HG03039 (cell line): ENCODE data around the gene KLF4.
"Not testable (repeated sequence)": the region's sequence is repeated elsewhere in the genome, so short reads cannot be mapped to it uniquely, and the experiment has no call there.

Source experiments
- ATAC-seq: cut with Tn5 transposase; IDR thresholded peaks from one replicate; pipeline ENCODE4 v1.9.1; 2021; ENCODE audit warnings: mild to moderate bottlenecking, moderate library complexity; ENCODE audit not compliant: unreplicated experiment

Gene KLF4

DNA sequence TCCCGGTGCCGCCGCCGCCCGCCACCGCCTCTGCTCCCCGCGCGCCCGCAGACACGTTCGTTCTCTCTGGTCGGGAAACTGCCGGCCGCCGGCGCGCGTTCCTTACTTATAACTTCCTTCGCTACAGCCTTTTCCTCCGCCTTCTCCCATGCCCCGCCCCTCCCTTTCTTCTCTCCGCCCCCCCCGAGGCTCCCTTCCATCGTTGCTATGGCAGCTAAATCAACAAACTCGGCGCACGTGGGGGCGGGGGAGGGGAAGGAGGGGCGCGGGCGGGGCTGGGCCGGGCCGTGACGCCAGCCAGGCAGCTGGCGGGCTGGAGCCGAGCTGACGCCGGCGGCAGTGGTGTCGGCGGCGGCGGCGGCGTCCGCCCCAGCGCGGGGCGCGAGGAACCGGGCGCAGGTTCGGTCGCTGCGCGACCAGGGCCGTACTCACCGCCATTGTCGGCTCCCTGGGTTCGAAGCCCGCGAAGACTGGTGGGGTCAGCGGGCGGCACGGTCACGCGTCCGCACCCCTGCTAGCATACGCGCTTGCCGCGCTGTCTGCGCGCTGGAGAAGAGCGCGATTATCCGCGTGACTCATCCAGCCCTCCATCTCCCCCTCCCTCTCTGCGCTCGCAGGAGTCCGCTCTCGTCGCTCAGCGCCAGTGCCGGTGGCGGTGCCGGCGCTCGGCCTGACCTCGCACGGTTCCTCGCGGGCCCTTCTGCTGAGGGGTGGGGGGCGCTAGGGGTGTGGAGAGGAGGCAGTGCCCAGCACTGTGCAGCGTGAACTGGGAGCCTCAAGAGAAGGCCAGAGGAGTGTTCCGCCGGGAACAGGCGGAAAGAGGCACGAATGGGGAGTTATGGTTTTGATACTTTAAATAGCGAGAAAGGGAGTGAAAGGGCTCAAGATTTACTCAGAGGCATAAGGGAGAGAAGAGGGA, at the start of gene KLF4:
KLF4 (minus strand) TSS at position 83 of the 919 bp plus-strand sequence. CDS start 597 bp downstream, outside the sequence.
- ATAC-seq, result peak; percentile 64

DNA sequence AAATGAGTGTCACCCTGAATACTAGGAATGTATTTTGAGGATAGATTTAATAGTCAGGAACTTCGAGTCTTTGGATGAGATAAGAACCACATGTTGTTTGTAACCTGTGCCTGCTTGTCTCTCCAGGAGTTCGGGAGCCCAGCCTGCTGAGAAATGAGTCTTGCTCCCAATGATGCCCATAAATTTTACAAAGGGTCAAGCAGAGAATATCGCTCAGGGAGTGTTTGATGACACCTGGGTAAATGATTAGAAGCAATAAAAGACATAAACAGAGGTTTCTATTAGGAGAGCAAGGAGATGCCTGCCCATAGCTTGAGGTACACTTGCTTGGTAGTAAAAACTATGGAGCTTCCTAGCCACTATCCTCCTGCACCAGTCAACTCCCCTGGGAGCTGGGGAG, 46.9 kb upstream of the KLF4 start:
- no peak for ATAC-seq

DNA sequence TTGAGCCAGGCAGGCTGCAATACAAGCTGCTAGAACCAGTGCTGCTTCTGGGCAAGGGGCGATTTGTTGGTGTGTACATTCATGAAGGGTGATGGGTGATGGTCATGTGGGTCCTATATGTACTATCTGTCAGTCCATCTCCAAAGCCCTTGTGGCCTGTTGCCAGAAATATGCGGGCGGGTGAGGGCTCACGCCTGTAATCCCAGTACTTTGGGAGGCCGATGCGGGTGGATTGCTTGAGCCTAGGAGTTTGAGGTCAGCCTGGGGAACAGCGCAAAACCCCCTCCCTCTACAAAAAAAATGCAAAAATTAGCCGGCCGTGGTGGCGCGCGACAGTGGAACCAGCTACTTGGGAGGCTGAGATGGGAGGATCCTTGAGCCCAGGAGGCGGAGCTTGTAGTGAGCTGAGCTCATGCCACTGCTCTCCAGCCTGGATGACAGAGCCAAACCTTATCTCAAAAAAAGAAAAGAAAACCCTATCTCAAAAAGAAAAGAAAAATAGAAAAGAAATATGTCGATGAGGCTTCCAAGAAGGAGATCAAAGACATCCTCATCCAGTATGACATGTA, 45.0 kb upstream of the KLF4 start:
- no peak for ATAC-seq

DNA sequence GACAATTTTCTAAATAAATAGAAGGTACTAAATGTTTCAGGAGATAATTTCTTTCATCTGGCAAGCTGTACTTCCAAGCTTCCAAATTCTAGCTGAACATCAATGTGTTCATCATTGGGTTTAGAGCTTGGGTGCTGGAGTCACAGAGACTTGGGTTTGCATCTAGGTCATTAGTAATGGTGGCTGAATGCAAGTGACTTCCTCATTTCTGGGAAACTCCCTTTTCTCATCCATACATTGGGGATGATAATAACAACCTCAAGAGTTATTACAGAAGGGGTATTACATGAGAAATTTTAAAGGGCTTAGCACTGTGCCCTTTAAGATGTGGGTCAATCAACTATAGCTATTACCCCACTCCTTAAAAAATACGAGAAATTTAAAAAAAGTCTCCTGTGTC, 41.1 kb upstream of the KLF4 start:
- ATAC-seq, result no peak

DNA sequence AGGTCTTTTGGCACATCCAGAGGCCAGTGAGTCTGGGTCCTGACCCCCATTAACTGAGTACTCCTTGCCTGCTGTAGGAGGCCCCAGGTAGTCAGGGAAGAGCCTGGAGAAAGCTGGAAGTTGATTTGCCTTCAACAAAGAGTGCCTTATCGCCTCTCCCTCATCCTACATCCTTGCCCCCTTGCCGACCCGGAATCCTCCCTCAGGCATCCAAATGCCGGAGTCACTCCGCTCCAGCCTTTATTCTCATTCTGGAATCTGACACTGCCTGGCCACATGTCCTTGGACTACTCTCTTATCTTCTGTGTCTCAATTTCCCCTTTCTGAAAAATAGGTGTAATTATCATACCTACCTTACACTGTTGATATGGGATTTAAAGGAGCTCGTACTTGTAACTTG, 39.1 kb upstream of the KLF4 start:
- no peak for ATAC-seq

DNA sequence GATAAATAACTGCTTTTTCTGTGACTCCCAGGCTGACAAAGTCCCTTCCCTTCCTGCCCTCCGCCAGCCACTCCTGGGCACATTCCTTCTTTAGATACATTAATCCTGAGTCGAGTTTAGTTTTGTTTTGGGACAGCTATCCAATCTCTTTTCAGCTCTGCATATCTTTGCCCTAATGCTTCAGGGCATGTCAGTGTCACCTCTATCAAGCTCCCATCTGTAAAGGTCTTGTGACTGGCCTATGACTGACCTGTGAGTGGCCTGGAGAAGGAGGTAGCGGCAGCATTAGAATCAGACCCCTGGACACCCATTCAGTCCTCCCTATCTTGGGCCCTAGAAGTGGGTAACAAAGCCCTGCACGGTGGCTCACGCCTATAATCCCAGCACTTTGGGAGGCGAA, 34.0 kb upstream of the KLF4 start:
- no peak for ATAC-seq

DNA sequence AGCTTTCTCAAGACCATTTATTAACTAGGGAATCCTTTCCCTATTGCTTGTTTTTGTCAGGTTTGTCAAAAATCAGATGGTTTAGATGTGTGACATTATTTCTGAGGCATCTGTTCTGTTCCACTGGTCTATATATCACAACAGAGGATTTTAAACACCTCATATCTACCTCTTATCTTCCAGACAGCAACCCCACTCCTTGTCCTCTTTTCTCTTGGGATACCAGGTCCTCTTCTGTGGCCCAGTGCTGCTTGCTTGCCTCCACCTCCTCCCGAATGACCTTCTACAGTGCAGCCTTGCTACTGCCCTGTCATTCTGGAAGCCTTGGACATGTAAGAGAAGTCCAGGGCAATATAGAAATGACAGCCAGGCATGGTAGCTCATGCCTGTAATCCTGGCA, 30.6 kb upstream of the KLF4 start:
- ATAC-seq, result no peak

DNA sequence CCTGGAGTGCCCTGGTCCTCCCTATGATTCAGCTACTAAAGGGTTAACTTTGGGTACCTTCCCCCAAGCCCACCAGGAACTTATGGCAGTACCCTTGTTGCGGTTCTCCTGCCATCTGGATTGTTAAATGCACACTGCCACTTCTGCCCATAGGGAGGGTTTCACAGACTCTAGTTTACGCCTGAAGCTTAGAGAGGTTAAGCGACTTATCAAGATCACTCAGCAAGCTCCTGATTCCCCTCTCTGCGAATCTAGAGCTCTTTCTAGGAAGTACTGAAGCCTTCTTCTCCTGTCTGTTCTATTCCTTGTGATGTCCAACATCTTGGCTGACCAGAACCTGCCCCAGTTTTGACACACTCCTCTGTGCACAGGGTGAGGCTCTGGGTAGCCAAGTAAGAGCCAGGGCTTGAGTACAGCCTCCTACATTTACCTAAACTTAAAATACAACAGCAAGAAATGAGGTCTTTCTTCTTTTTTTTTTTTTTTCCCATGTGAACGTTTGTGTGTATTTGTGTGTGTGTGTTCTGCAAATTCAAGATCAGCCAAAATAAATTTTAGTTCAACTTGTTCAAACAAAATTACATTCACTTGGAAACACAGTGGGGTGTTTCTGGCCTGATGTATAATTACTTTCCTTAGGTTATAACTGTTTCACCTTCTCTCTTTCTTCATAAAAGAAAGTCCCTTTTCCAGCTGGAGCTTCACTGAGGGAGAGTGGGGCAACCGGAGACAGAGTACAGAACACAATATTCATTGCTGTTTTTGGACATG, 28.7 kb upstream of the KLF4 start:
- no peak for ATAC-seq

DNA sequence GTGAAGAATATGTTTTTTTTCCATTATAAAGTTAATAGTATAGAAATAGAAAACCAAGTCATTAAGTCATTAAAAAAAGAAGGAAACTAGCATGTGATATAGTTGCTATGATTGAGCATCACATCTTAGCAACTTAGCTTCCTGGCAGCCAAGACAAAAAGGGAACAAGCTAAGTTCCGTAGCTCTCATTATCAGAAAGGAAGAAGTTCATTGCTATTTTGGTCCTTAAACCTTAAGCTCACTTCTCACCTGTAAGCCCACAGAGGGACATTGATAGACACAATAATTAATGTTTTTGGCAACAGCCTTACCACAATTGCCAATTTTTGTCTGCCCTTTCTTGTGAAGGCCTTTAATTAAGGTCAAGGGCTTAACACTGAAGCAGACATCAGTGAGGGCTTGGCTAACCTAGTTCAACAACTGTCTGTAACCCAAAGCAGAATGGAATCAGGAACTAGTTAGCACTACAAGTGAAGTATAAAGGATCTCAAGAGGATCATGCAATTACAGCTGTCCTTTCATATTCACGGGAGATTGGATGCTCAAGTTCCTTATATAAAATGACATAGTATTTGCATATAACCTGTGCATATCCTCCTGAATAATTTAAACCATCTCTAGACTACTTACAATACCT, 24.0 kb upstream of the KLF4 start:
- no peak for ATAC-seq

DNA sequence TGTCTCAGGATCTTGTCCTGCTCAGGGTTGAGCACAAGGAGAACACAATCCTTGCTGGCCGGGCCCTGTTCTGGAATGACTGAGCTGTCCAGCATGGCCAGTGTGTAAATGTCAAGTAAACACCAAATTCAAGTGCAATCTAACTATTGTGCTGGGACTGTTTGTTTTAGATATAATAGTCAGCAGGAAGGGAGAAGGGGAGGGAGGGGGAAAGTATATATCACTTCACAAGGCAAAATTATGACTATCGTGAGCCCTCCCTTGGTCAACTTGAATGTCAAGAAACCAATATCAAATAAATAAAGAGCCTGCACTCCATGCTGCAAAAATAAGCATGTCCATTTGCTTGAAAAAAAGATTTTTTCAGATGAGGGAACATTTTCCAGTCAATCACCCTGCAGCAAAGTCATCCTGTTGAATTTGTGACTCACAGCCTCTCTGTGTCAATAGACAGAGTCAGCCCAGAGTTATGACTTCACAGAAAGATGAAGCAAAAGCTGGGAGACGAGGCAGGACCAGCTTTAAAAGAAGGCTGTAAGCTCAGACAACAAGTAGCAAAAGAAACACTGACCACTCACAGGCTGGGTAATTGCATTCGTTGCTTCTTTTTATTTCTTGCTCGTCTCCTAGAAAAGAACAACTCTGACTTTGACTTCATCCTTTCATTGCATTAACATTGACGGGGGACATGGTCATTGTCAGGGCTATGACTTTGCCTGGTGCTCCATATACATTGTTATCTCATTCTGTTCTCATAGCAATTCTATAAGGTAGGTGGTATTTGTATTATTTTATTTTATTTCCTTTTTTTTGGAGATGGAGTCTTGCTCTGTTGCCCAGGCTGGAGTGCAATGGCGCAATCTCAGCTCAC, 15.3 kb upstream of the KLF4 start:
- ATAC-seq, result no peak

DNA sequence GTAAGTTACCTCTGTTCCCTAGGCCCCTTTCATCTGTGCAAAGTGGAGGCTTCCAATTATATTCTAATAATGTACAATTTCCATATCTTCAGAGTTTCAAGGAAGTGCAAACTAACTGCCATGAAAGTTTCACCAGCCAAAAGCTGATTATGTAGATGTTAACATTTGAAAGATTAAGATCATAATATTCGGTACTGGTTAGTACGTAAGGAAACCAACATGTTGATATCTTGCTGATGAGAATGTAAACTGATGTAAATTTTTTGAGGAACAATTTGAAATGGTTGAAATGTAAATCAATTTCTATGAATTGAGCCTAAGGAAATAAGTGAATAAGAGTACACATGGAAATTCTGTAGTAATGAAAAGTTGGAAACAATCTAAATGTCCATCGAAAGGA, 12.9 kb upstream of the KLF4 start:
- no peak for ATAC-seq

DNA sequence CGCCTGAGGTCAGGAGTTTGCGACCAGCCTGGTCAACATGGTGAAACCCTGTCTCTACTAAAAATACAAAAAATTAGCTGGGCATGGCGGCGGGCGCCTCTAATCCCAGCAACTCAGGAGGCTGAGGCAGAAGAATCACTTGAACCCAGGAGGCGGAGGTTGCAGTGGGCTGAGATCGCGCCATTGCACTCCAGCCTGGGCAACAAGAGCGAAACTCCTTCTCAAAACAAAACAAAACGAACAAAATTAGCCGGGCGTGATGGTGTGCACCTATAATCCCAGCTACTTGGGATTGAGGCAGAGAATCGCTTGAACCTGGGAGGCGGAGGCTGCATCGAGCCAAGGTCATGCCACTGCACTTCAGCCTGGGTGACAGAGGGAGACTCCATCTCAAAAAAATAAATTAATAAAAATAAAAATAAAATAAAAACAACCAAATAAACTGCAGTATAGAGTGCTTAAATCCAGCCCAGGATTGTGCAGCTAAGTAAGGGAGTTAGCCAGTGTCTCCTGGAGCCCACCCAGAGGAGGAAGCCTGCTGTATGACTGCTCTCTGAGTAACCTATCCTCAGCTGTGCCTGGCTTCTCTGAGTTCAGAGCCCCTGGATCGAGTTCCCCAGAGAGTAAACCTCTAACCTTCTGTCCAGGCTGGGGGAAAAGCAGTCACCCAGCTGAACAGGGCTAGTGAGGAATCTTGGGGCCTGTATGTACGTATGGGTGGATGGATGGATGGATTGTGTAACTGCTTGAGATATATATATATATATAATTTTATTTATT, 11.0 kb upstream of the KLF4 start:
- ATAC-seq, result not testable (repeated sequence)

DNA sequence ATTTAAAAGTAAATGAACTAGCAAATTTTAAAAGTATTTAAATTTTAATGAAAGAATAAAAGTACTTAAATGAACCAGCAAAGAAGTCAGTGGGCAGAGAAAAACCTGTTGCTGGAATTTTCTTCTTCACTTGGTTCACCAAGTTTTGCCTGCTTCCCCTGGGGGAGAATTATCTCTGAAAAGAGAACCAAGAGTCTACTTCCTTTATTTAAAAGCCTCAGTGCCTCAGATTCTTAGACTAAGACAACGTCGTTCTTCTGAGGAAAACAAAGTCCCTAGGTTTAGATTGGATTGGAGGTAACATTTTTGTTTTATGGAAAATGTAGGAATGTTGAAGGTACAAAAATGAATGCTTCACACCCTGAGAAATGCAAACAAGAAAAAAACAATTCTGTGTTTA, 7.4 kb upstream of the KLF4 start:
- no peak for ATAC-seq

DNA sequence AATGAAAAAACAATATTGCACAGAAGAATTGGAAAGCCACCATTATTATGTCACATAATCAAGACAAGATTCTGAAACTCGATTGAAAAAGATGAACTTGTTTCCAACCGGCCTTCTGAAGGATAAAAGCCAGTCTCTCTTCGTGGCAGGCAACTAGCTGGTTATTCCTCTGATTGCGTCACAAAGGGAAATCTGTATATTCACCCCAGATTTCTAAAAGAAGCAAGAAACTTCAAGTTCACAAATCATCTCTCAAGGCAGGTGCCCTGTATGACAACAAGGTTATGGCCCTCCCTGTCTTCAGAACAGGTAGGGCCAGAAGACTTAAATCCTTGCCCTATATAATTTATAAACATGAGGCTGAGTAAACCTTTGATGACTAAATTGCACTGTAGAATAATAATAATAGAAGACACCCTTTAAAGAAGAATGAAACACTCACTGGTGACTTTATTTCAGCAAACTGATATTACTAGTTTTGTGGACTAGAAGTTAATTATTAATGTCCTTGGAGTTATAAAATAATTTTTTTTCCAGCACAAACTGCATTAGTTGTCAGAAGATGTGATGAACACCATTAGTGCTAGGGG, 2.9 kb upstream of the KLF4 start:
- no peak for ATAC-seq

DNA sequence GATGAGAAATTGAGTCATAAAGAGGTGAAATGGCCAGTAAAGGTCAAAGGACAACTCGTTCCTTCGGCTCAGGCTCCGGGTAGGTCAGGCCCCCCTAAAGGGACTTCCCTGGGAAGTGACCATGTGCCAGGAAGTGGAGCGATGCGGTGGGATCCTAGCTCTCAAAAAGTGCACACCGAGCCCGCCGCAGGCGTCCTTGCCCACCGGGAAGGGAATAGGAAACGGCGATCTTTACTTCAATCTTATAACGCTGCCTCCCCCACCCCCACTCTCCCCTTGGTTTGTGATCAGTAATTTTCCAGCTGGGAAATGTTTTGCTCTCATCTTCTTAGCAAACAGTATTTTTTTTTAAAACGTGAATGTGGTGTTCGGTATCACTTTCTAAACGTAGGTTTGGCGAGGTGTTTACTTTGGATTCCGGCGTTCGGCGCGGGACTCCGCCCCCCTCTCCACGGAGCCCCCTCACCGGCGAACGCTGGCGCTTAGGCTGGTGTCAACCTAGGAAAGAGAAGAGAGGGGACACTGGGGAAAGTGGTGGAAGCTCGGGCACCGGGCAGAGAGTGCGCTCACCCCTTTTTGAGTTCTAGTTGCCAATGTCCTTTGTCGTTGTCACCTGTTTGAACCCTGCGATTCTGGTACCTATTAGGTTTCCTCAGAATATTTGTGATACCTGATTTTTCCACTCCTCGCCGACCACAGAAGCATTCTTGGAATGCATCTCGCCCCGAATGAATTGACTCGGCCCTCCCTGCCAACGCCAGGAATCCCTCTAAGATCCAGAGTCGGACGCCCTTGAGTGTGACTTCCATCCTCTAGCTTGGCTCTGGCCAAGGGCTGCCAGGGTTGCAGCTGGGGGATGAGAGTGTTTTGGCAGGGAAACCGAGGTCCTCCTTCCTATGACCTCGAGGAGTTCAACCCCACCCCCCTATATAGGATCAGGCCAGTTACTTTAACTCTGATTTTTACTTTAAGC, 1.8 kb upstream of the KLF4 start:
- ATAC-seq, result no peak

DNA sequence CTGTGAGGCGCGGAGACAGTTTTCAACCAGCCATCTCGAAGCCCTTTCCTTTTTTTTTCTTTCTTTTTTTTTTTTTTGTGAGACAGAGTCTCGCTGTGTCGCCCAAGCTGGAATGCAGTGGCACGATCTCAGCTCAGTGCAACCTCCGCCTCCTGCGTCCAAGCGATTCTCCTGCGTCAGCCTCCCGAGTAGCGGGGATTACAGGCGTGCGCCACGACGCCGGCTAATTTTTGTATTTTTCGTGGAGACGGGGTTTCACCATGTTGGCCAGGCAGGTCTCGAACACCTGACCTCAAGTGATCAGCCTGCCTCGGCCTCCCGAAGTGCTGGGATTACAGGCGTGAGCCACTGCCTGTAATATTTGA, 1.0 kb upstream of the KLF4 start:
- not testable (repeated sequence) for ATAC-seq

DNA sequence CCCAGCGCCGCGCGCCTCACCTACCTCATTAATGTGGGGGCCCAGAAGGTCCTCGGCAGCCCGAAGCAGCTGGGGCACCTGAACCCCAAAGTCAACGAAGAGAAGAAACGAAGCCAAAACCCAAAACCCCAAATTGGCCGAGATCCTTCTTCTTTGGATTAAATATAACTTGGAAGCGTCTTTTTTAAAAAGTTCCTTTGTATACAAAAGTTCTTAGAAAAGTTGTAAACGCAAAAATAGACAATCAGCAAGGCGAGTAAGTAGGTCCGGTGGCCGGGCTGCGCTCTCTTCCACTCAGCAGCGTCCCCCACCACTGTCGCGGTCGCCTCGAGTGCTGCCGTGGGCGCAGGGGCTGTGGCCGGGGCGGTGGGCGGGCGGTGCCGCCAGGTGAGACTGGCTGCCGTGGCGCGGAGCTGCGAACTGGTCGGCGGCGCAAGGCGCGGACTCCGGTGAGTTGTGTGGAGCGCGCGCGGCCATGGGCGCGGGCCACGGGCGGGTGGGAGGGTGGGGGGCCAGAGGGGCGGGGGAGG, 360 bp downstream of the KLF4 start:
- ATAC-seq, result peak; percentile 28
